Chondrocyte (in vitro differentiated cells): Measurements from ENCODE around the gene HAUS6. TPM values are rescaled to one million over a fixed set of nuclear protein-coding genes. Genes with fewer than 3 reads are reported as not detected.
"Not testable (repeated sequence)": the region's sequence is repeated elsewhere in the genome, so short reads cannot be mapped to it uniquely, and the experiment has no call there.

ENCODE experiments used
- DNase-seq: peaks from one replicate; pipeline ENCODE4 v3.0.0; 2021; ENCODE audit warnings: mixed read lengths, low spot score
- H3K27ac Mint-ChIP-seq: one replicate; pipeline ENCODE4 v1.8.0; 2021; ENCODE audit warnings: mild to moderate bottlenecking, moderate library complexity, mixed read lengths; ENCODE audit not compliant: unreplicated experiment
- H3K27me3 Mint-ChIP-seq: 2 replicates; pipeline ENCODE4 v1.8.0; 2021; ENCODE audit warnings: low read depth, mixed read lengths
- H3K36me3 Mint-ChIP-seq: 2 replicates; pipeline ENCODE4 v1.8.0; 2021; ENCODE audit warnings: low read depth, mixed read lengths
- H3K4me1 Mint-ChIP-seq: 2 replicates; pipeline ENCODE4 v1.8.0; 2021; ENCODE audit warnings: low read depth, mild to moderate bottlenecking, mixed read lengths
- H3K4me3 Mint-ChIP-seq: one replicate; pipeline ENCODE4 v1.8.0; 2021; ENCODE audit warnings: mild to moderate bottlenecking, moderate library complexity, mixed read lengths; ENCODE audit not compliant: unreplicated experiment
- H3K9me3 Mint-ChIP-seq: 2 replicates; pipeline ENCODE4 v1.8.0; 2021; ENCODE audit warnings: low read depth, mixed read lengths
- CTCF ChIP-seq: fragments of 200-600 bp; sonication (generic); IDR thresholded peaks from 2 replicates; pipeline ENCODE4 v1.5.0; 2021; ENCODE audit warnings: antibody characterized with exemption, mild to moderate bottlenecking, moderate library complexity
- total RNA-seq: library from RNA; stranded (reverse); gene quantifications from 3 replicates; pipeline ENCODE4 v1.2.1, GENCODE V29; 2021

HAUS6 gene
- total RNA-seq, 1 donor from 2014 or later, result 6.1 TPM

GRCh38 chr9:19022206-19022605 is 80.5 kb downstream of the HAUS6 start:
- TF ChIP-seq CTCF, result no peak
- no peak overlapping the region for H3K4me3 Mint-ChIP-seq
- H3K27ac Mint-ChIP-seq, result no peak overlapping the region
- DNase-seq, result no peak
- no peaks in the 10 kb centered on the region for H3K36me3 Mint-ChIP-seq
- peaks cover 2% of the 10 kb centered on the region for H3K27me3 Mint-ChIP-seq
- H3K4me1 Mint-ChIP-seq, result peaks cover 5% of the 10 kb centered on the region
- no peaks in the 10 kb centered on the region for H3K9me3 Mint-ChIP-seq

GRCh38 chr9:19021649-19022048 is 81.1 kb downstream of the HAUS6 start:
- H3K4me3 Mint-ChIP-seq, H3K27ac Mint-ChIP-seq, H3K4me1 Mint-ChIP-seq, H3K27me3 Mint-ChIP-seq, H3K9me3 Mint-ChIP-seq, DNase-seq, H3K36me3 Mint-ChIP-seq: not testable (repeated sequence)

GRCh38 chr9:19020886-19021455 is 81.7 kb downstream of the HAUS6 start:
- H3K36me3 Mint-ChIP-seq, result no peaks in the 10 kb centered on the region
- TF ChIP-seq CTCF, result no peak
- no peaks in the 10 kb centered on the region for H3K9me3 Mint-ChIP-seq
- H3K4me3 Mint-ChIP-seq, result no peak overlapping the region
- DNase-seq, result no peak
- H3K4me1 Mint-ChIP-seq, result peaks cover 5% of the 10 kb centered on the region
- peaks cover 2% of the 10 kb centered on the region for H3K27me3 Mint-ChIP-seq
- no peak overlapping the region for H3K27ac Mint-ChIP-seq

DNA sequence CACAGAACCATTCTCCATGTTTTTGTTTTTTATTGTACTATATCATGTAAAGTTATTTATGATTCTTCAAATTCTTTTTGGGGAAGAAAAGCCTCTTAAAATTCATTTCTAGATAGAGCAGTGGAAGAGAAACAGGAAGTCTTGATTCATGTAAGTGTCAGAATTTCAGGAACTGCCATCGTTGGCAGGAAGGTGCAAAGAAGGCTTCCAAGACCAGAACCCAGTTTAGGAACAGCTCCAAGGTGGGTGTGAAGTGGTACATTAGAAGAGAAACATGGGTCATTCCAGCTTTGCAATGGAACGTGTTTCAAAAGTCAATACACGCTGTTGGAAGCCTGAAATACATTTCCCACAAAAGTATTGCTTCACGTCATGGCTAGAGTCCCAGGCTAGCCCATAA is 84.5 kb downstream of the HAUS6 start:
- no peak for DNase-seq
- Mint-ChIP-seq H3K27me3 (no peaks in the 10 kb centered on the region), H3K27ac (no peak overlapping the region), H3K9me3 (no peaks in the 10 kb centered on the region), H3K4me3 (no peak overlapping the region), H3K36me3 (no peaks in the 10 kb centered on the region), H3K4me1 (no peaks in the 10 kb centered on the region)
- TF ChIP-seq CTCF, result no peak

- H3K36me3 Mint-ChIP-seq, result no peaks in the 10 kb centered on the region
- no peak overlapping the region for H3K27ac Mint-ChIP-seq
- no peak overlapping the region for H3K4me3 Mint-ChIP-seq
- H3K27me3 Mint-ChIP-seq, result no peaks in the 10 kb centered on the region
- no peak for TF ChIP-seq CTCF
- no peak for DNase-seq
- no peaks in the 10 kb centered on the region for H3K4me1 Mint-ChIP-seq
- no peaks in the 10 kb centered on the region for H3K9me3 Mint-ChIP-seq
These were observed 93.2 kb downstream of the HAUS6 start for GRCh38 chr9:19009391-19009965.

Other genes starting within 250 kb of the HAUS6 start
- 0.17 TPM in 1 of 3 replicates, not detected in the others for gene SAXO1, start 69.7 kb downstream of the HAUS6 start, total RNA-seq
- gene RRAGA, start 53.5 kb downstream of the HAUS6 start, total RNA-seq, result 98.3 to 107 TPM (median 104 TPM) in 3 replicates
- gene PLIN2, start 24.6 kb upstream of the HAUS6 start, total RNA-seq, result 20.0 to 78.4 TPM (median 71.9 TPM) in 3 replicates
- gene DENND4C, start 127.8 kb upstream of the HAUS6 start, total RNA-seq, result 27.0 to 32.8 TPM (median 27.1 TPM) in 3 replicates